22Rv1 (cell line): ENCODE data around the gene TBKBP1.

ENCODE experiments used
- ZFX ChIP-seq: fragments of 450-650 bp; IDR thresholded peaks from 2 replicates; pipeline ENCODE4 v1.6.1; 2017; ENCODE audit warnings: antibody characterized with exemption, borderline replicate concordance
- TF ChIP-seq, protein P1 (sequence below): fragments of 450-650 bp; IDR thresholded peaks from 2 replicates; pipeline ENCODE4 v1.5.1; 2017; ENCODE audit warnings: mild to moderate bottlenecking

DNA sequence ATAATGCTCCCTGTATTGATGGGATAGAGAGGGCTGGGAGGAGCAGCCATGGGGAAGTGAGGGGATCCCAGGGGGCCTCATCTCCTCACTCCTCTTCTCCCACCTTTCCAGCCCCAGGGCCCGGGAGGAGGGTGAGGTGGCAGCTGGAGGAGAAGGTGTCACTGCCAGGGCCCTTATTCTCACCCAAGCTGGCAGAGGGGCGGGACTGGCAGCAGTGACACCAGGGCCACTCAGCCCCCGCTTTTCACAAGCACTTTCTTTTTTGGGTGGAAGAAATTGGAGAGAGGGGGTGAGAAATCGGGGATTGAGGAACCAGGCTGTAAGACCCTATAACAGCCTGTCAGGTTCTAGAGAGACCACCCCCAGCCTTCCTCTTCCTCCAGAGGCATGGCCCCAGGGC is 36.7 kb downstream of the TBKBP1 start:
- TF ChIP-seq, protein P1, sequence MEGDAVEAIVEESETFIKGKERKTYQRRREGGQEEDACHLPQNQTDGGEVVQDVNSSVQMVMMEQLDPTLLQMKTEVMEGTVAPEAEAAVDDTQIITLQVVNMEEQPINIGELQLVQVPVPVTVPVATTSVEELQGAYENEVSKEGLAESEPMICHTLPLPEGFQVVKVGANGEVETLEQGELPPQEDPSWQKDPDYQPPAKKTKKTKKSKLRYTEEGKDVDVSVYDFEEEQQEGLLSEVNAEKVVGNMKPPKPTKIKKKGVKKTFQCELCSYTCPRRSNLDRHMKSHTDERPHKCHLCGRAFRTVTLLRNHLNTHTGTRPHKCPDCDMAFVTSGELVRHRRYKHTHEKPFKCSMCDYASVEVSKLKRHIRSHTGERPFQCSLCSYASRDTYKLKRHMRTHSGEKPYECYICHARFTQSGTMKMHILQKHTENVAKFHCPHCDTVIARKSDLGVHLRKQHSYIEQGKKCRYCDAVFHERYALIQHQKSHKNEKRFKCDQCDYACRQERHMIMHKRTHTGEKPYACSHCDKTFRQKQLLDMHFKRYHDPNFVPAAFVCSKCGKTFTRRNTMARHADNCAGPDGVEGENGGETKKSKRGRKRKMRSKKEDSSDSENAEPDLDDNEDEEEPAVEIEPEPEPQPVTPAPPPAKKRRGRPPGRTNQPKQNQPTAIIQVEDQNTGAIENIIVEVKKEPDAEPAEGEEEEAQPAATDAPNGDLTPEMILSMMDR: no peak
- no peak for TF ChIP-seq ZFX
